ENCODE measurements around the gene TAGAP. TPM values are rescaled to one million over a fixed set of nuclear protein-coding genes. Genes with fewer than 3 reads are reported as not detected.

Gene TAGAP
- total RNA-seq, 1 donor from 2014 or later, result 0.05 TPM

DNA sequence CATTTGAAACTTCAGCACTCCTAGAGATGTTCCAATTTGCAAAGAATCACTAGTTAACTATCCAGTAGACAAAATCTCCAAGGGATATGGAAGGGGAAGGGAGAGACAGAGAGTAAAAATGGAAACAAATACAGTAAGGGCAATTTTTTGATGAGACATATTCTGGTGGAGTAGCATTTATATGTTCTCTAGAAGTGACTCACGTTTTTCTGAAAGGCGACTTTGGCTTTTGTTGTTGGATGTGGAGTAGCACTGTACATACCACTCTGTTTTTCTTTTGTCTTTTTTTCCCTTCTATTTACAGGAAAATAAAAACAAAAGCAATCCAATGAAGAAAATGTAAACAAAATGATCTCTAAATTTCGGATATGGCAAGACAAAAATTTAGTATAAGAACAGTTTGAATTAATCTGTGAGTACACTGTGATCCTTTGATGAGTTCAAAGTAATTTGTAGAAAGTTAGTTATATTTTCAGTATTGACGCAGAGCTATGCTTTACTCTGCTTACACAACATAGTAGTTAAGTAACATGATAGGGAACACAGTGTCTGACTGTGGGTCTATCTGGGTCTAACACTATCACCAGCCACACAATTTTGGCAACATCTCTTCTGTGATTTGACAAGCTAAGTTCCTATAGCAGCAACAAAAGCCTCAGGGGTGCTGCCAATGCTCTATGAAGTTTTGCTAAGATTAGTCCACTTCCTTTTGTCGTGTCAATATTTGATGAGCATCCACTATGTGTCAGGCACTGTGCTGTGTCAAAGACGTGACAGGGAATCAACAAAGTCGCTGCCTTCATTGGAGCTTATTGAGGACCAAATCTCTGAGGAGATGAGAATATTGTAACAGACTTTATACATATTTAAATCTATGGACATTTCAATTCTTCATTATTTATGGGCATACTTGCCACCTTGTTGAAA is 27.3 kb upstream of the TAGAP start:
- DNase-seq (ENCODE audit: low read depth), result no peak

DNA sequence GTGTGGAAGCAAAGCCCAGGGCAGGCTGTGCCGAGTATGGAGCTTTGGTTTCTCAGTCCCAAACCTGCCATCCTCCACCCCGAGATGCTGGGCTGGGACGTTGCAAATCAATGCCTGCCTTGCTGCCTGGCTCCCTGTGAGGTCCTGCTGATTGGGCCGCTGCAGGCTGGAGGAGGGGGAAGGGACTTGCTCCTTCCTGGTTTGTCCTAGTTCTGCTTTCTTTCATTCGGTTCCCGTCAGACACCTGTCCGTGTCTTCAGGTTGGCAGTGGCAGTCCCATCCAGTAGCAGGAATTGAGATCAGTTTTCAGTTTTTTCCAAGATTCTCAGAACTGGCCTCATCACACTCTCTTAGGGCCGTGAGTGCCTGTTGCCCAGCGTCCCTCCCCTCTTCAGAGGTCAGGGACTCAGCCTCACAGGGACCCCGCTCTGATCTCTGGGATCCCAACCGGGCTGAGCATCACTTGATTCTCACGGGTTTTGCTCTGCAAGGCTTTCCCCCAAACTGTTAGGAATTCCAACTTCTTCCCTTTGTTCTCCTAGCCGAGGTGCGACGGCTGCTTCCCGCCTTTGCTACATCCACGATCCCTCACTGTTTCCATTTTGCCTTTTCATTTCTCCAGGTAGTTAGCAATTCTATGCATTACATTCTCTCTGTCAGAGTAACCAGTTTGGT is 24.2 kb upstream of the TAGAP start:
- no peak for DNase-seq (ENCODE audit: low read depth)

DNA sequence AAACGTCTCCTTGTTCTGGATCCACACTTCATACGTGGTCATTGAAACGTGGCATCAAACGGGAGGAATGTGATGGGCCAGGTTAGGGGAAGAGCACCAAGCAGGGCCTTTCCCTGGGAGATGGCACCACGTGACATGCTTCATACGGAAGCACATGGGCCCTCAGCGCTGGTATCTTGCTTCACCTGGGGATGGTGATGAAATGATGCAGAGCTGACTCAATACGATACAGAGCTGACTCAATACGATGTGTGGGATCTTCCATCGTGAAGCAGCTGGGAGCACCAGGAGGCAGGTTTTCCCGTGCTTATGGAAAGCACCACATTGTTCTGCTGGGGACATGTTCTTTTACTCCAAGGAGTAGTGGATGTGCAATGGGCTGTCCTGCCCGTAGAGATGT is 22.5 kb upstream of the TAGAP start:
- DNase-seq (ENCODE audit: low read depth), result no peak

DNA sequence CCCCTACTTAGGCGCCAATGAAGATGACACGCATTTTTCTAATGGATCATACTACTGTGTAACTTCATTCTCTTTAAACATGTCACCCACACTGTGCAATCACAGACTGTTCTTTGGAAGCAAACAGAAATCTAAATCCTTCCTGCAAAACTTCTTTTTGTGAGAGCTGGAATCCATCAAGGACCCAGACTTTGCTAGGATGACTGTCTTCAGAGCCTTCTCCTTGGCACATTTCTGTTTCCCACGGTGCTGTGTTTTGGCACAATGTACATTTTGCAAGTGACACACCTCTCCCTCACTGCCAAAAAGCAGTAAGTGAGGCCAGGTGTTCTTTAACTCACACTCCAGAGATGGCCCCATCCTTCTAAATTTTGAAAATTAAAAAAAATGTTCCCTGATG is 21.7 kb upstream of the TAGAP start:
- no peak for DNase-seq (ENCODE audit: low read depth)

DNA sequence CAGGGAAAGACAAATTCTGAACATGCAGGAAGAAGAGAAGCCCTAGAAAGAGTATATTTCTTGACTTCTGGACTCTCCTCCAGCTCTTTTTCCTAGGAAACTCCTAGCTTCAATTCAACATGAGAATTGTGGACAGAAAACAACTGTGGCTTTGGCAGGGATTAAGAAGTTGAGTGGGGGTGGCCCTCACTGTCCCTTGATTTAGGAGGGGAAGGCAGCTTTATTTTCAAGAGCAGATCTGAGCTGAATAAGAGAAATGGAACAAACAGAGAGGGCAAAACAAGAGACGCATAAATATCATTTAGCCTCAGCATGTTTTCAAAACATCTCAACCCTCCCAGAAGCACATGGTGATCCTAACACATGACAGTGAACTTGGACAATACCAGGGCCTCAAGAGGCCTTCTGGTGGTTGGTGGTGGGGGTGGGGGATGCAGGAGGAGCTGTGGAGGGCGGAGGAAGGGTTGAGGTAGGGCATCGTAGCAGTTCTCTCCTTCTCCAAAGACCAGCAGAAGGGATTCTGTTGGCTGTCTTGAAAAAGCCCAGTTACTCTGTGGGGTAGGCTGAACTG is 21.1 kb upstream of the TAGAP start:
- DNase-seq (ENCODE audit: low read depth), result no peak

DNA sequence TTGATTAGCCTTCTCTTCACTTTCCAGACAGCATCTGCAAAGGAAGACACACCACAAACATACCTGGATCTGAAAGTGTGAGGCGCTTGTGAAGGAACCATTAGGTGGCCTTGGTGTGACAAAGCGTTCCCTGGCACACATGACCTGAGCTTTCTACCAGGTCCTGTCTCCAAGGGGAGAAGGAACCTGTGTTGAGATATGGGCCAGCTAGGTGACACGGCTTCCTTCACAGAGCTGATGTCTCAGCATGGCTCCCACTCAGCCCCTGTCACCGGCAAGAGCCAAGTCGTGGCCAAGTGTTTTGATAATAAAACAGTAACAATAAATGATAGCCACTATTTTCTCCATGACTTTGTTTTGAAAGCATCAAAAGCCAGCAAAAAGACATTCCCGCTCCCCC is 20.3 kb upstream of the TAGAP start:
- DNase-seq (ENCODE audit: low read depth), result no peak

DNA sequence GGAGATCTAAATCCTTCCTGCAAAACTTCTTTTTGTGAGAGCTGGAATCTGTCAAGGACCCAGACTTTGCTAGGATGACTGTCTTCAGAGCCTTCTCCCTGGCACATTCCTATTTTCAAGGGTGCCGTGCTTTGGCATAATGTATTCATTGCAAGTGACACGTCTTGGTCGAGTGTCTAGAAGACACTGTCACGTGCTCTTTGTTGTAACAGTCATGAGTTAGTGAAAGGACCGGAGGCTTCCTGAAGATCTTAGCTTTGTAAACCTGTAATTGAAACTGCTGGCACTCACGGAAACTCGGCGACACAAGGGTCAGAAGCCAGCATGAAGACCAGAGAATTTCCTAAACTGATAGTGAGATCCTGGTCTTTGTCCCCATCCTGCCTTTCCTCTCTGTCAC is 19.7 kb upstream of the TAGAP start:
- no peak for DNase-seq (ENCODE audit: low read depth)

DNA sequence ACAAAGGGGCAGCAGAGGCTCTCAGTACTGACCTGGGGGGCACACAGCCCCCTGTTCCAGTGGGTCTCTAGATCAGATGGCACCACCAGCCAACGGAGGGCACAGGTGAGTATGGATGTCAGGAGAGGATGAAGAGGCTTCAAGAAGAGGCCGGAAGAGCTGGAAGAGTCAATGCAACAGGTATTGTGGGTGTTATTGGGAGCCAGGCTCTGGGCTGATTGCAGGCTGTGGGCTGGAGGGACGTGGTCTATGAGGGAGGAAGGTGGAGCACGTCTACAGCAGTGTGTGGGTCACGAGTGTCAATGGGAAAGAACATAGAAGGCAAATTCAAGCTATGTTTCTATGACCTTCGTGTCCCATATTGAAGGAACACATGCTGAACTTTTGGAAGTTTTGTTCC is 18.8 kb upstream of the TAGAP start:
- DNase-seq (ENCODE audit: low read depth), result no peak

DNA sequence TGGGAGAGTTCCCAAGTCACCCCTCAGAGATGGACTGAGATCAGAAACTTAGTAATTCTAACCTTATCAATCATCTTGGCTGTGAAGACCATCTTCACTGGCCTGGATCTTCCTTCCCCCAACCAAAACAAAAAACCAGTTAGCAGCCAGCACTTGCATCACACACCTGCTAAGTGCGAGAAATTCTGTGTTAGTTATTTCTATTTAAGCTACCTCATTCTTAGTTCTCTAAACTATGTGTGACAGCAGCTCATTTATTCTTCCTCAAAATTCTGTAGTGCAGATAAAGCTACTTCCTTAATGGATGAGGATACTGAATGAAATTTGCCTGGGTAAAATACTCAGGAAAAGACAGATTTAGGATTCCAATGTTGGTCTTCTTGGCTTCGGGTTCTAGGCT is 18.2 kb upstream of the TAGAP start:
- DNase-seq (ENCODE audit: low read depth), result no peak

DNA sequence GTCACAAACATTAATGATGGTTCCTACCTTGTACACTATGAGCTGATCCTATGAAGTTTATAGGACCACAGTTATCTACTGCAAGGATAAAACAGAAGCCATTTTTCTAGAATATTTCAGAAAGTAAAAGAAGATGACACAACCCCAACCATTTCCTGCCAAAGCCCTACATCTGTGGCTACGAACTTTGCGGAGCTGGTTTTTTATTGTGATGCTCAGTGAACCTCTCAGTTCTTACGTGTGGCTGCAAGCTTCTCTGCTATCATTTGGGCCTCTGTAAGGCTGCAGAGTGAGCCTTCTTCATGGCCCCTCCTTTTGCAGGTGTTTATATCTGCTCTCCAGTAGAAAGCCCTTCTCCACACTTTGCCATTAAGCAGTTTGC is 17.8 kb upstream of the TAGAP start:
- no peak for DNase-seq (ENCODE audit: low read depth)

DNA sequence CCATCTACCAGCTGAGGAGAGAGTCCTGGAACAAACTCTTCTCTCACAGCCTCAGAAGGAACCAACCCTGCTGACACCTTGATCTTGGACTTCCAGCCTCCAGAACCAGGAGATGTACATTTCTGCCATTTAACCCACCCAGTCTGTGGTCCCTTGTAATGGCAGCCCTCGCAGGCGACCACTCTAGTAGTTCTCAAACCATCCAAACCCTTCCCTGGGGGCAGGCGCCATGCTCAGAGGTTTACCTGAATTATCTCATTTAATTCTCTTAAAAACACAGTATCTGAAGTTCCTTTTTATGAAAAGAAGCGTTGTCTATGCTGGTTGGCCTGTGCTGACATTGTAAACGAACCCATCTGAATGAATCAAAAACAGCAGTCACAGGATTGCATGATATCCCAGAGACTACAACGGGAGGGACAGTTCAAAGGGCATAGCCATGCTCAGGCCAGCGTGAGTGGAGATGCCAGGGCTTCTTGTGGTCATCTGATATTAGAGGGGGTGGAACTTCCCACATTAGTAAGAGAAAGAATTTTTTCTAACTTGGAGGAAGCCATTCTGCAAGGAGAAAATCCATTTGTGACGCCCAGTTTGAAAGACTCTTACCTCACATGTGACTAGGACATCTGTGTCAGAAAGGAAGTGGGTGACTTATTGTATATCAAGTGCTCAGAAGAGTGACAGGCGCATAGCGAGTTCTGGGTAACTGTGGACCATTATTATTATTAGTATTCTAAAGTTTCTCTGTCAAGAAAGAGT is 17.2 kb upstream of the TAGAP start:
- DNase-seq (ENCODE audit: low read depth), result no peak

DNA sequence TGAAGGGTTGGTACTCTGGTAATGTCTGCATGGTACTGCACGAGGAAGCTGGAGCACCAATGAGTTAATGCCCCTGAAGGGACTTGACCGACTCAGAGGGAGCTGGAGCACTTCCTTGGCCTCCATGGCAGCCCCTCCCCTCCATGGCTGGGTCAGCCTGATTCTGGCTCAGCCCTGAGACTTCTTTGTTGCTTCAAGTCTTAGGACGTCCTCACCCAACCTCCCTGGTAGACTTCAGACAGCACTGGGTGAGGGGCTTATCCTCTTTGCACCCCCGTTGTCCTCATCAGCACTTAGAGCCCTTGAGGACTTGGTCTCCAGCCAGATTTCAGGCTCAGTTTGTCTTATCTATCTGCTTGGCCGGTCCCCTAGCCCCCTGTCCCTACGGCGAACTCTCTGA is 16.4 kb upstream of the TAGAP start:
- no peak for DNase-seq (ENCODE audit: low read depth)

DNA sequence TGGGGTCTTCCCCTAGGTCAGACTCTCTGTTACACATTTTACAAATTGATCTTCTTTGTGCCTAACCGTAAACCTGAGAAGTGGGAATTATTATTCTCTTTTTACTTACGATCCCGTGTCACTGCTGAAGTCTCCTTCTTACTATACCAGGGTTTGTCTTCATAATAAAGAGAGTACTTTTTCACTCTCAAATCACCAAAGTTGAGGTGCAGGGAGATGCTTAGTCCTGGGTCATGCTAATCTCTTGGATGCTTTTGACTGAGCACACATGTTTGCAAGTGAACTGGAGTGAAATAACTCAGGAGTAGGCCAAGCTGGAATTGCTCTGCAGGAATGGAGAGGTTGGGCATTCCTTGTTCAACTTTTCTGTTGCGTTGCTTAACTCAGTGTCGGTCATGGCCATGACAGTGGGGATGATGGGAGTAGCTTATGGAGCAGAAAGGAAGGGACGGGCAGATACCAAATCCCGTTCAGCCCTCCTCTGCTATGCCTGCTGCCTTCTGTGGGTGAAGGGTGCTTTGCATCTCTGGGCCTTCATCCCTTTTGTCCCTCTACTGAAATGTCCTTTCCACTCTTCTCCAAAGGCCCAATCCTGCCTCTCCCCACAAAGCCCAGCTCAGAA is 15.2 kb upstream of the TAGAP start:
- no peak for DNase-seq (ENCODE audit: low read depth)

DNA sequence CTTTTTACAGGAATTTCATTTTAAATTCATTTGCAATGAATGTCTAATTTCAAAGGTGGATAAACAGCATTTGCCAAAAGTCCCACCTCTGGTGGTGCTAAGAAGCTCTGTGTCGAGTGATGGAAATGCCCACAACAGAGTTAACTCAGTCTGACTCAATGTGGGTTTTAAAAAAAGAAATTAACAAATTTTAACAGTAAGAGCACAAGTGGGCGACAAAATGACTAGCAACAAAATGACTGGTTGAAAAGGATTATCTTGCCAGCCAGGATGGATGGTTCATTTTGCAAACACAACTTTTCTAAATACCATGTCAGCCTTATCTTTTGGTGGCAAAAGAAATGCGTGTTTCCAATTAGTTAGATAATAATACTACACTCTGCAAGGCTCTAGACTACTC is 14.3 kb upstream of the TAGAP start:
- DNase-seq (ENCODE audit: low read depth), result no peak

DNA sequence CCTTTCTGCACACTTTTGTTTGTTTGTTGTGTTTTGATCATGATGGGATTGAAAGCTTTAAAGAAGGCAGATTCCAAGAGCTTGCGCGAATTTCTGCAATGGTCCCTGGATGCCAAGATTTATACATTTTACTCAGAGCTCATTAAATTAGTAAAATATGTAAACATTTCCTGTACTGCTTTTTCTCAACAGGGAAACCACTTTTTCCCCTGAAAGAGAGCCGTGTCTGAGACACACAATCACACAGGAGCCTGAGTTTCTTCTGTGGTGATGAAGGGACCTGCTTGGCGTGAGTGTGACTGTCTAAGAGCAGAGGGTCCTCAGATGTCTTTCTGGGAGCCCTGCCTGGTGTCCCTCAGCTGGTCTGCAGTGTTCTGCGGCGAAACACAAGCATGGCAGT is 12.1 kb upstream of the TAGAP start:
- DNase-seq (ENCODE audit: low read depth), result no peak

DNA sequence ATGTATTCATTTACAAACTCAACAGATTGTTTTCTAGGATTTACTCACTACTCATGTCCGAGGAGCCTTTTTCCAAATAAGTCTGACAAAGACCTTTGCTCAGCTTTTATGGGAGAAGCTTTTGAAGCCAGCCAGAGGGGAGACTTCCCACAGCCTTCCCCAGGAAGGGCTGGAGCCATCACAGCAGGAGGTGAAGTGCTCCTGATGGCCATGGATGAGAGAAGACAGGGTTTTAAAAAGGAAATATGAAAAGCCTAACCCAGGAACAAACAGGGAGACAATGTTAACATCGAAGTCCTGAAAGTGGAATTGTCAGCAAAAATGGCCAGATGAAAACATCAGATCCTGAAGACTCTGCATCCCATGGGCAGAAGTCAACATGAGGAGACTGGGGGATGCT is 11.6 kb upstream of the TAGAP start:
- no peak for DNase-seq (ENCODE audit: low read depth)

DNA sequence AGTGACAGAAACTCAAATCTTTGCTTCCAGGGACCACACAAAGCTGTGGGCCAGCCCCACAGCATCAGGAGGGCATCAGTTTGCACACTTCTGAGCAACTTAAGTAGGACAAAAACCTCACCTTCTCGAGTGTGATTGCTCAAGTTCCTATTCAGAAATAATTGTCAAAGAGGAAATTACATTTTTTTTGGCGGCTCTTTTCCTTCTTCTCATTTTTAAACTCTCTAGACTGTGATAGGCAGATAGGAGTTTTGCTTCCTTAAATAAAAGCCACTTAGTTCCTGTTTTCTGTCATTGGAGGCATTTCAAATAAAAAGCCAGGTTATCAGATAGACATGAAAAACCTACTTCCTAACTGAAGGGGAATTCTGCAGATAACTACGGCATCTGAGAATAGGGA is 11.2 kb upstream of the TAGAP start:
- DNase-seq (ENCODE audit: low read depth), result no peak

DNA sequence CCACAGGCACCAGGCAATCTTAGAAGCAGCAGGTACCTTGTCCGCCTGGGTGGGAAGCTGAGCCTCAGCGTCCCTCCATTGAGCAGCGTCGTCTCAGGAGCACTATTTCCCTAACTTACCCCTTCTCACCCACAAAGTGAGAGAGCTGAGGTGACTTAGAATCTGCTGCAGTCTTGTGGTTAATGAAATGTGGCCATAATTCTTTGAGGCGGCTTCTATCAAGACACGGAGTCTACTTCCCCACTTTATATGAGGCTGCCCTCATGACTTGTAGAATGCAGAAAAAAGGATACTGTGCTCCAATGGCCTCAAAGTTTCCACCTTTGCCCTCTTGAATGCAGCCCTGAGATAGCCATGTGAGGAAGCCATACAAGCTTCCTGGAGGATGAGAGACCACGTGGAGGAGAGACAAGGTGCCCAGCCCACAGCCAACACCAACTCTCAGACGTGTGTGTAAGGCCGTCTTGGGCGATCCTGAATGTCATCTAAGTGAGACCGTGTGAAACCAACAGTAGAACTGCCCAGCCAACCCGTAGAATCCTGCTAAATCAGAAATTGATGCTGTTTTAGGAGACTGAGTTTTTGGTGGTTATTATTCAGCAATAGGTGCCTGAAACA is 9.1 kb upstream of the TAGAP start:
- no peak for DNase-seq (ENCODE audit: low read depth)

DNA sequence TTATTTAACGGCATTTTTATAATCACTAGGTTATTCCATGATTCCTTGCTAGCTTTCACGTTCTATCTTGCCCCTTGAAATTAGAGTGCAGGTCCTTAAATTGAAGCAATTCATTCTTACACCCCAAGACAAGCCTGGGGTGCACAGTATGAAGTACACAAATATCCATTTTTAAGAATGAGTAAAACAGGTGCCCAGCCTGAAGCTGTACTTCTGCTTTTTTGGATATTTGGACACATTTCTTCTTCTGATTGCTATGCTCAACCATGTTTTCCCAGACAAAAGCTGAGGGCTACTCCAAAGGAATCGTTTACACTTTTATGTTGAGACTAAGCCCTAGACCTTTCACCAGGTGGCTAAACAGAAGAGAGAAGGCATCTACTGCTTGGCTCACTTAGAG is 7.9 kb upstream of the TAGAP start:
- DNase-seq (ENCODE audit: low read depth), result no peak

DNA sequence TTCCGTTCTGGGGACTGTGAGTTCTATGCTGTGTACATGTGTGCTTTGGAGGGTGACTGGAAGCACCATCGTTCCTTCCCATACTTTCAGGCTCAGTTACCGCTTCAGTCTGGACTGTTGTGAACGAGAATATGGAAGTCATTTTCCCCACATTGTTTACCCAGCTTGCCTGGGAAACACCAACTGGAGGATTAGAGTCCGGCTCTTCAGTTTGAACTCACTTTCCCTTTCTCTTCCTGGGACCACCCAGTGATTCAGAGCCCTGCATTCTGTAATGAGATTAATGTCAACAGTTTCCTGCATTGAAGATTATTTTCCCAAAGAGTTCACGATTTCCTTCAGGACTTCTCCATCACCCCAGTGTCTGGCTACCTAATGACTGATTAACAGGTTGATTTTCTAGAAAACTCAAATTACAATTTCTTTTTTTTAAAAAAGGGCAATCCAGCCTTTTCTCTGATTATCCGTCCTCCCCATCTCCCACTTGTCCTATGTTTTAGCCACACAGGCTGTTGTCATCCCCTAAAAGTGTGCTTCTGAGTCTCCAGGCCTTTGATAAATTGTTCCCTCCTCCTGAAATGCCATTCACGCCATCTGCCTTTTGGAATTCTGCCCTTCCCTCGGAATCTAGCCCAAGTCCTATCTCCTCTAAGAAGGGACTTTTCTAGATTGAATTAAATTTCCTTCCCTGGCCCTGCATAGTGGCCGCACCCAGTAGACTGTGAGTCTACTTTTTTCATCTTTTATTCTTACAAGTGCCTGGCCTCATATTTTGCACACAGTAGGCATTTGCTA is 3.3 kb upstream of the TAGAP start:
- DNase-seq (ENCODE audit: low read depth), result no peak

DNA sequence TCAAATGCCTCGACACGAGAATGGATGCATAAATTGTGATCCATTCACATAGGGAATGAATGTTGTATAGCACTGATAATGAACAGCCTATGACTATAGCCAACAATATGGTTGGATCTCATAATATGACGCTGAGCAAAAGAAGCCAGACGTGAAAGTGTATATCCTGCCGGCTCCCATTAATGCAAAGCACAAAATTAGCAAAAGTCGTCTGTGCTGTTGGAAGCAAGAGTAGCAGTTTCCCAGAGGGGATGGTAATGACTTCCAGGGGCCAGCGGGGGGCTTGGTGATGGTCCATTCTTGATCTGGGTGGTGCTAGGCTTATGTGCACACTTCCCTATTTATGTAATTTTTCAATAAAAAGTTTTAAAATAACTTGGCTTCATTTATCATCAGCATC is 1.0 kb upstream of the TAGAP start:
- DNase-seq (ENCODE audit: low read depth), result no peak

All from renal cortical epithelial cell (primary cell).